IMR-90 (cell line): ENCODE measurements around the gene HDHD3. TPM values are rescaled to one million over a fixed set of nuclear protein-coding genes. Genes with fewer than 3 reads are reported as not detected.

ENCODE experiments used
- ATAC-seq: fragments of 200-7000 bp; cut with Tn5 transposase; 2 replicates; pipeline ENCODE4 v1.9.1; 2020; ENCODE audit warnings: low read depth, mild to moderate bottlenecking, moderate library complexity
- BruUV-seq: library from RNA; stranded (reverse); fragments of 400-500 nt; replicated peaks from 2 replicates; lab custom pipeline; 2021; lab: Mats Ljungman, UMichigan
- CTCF ChIA-PET: fragments of 300-600 bp; formaldehyde crosslinking; extraction: SDS; loops from one replicate; lab custom pipeline; 2021; ENCODE audit warnings: antibody characterized with exemption; lab: Yijun Ruan, JAX
- POLR2A ChIA-PET: fragments of 300-600 bp; sonication (Branson Sonifier 250); formaldehyde crosslinking; loops from one replicate; lab custom pipeline; 2022; ENCODE audit warnings: antibody characterized with exemption; ENCODE audit not compliant: unreplicated experiment; lab: Charles Lee
- DNase-seq: peaks from one replicate; pipeline ENCODE4 v3.0.0; 2013
- H2AFZ ChIP-seq: replicated peaks from 2 replicates; pipeline ENCODE3; 2013; ENCODE audit warnings: low read length, mild to moderate bottlenecking; ENCODE audit not compliant: poor library complexity
- H2AK5ac ChIP-seq: 2 replicates; pipeline ENCODE4 v1.6.1; 2013; ENCODE audit warnings: low read depth, low read length, inconsistent platforms
- H2AK9ac ChIP-seq: replicated peaks from 2 replicates; pipeline ENCODE3; 2013; ENCODE audit warnings: mild to moderate bottlenecking, low read depth, low read length, moderate library complexity; ENCODE audit not compliant: poor library complexity
- H2BK120ac ChIP-seq: 2 replicates; pipeline ENCODE4 v1.6.1; 2013; ENCODE audit warnings: low read depth, low read length, inconsistent platforms
- H2BK15ac ChIP-seq: 3 replicates; pipeline ENCODE4 v1.6.1; 2013; ENCODE audit warnings: low read depth, low read length, inconsistent platforms
- H2BK20ac ChIP-seq: 2 replicates; pipeline ENCODE4 v1.6.1; 2013; ENCODE audit warnings: low read depth, mild to moderate bottlenecking, inconsistent platforms, low read length, moderate library complexity
- H2BK5ac ChIP-seq: 2 replicates; pipeline ENCODE4 v1.6.1; 2013; ENCODE audit warnings: mild to moderate bottlenecking, low read depth, low read length, inconsistent platforms; ENCODE audit not compliant: poor library complexity, severe bottlenecking
- H3K14ac ChIP-seq: replicated peaks from 2 replicates; pipeline ENCODE4 v1.6.1; 2013; ENCODE audit warnings: low read depth, low read length, inconsistent platforms
- H3K18ac ChIP-seq: 2 replicates; pipeline ENCODE4 v1.6.1; 2013; ENCODE audit warnings: low read depth, low read length, control low read depth
- H3K23ac ChIP-seq: 2 replicates; pipeline ENCODE4 v1.6.1; 2013; ENCODE audit warnings: low read depth, low read length, inconsistent platforms
- H3K27ac ChIP-seq: 2 replicates; pipeline ENCODE4 v1.5.1; 2013; ENCODE audit warnings: mild to moderate bottlenecking, control low read depth, low read length; ENCODE audit not compliant: insufficient read depth
- H3K27me3 ChIP-seq: 2 replicates; pipeline ENCODE4 v1.6.1; 2013; ENCODE audit warnings: low read length; ENCODE audit not compliant: control insufficient read depth, insufficient read depth
- H3K36me3 ChIP-seq: 2 replicates; pipeline ENCODE4 v1.6.1; 2013; ENCODE audit warnings: low read length, mixed read lengths; ENCODE audit not compliant: control insufficient read depth, insufficient read depth
- H3K4ac ChIP-seq: 2 replicates; pipeline ENCODE4 v1.6.1; 2013; ENCODE audit warnings: low read depth, low read length, inconsistent platforms
- H3K4me1 ChIP-seq: 2 replicates; pipeline ENCODE4 v1.6.1; 2013; ENCODE audit warnings: low read length, mixed read lengths; ENCODE audit not compliant: control insufficient read depth, insufficient read depth
- H3K4me2 ChIP-seq: 2 replicates; pipeline ENCODE4 v1.6.1; 2013; ENCODE audit warnings: low read depth, mild to moderate bottlenecking, control low read depth, low read length, moderate library complexity
- H3K4me3 ChIP-seq: 2 replicates; pipeline ENCODE4 v1.5.1; 2013; ENCODE audit warnings: low read depth, mild to moderate bottlenecking, control low read depth, low read length, moderate library complexity; ENCODE audit not compliant: insufficient read depth
- H3K56ac ChIP-seq: 2 replicates; pipeline ENCODE4 v1.6.1; 2013; ENCODE audit warnings: low read length, inconsistent platforms; ENCODE audit not compliant: insufficient read depth; ENCODE audit errors: extremely low read depth
- H3K79me1 ChIP-seq, 2 experiments: 2 replicates each; pipeline ENCODE4 v1.6.1; 2013; ENCODE audit warnings: low read length in 2 of 2, inconsistent platforms in 1 of 2, low read depth in 1 of 2
- H3K9ac ChIP-seq: 2 replicates; pipeline ENCODE4 v1.6.1; 2013; ENCODE audit warnings: low read depth, low read length, control low read depth
- H3K9me1 ChIP-seq: 2 replicates; pipeline ENCODE4 v1.6.1; 2013; ENCODE audit warnings: low read length, inconsistent platforms; ENCODE audit not compliant: insufficient read depth
- H3K9me3 ChIP-seq: 2 replicates; pipeline ENCODE4 v1.6.1; 2013; ENCODE audit warnings: low read length; ENCODE audit not compliant: control insufficient read depth, insufficient read depth
- H4K20me1 ChIP-seq: 2 replicates; pipeline ENCODE4 v1.6.1; 2013; ENCODE audit warnings: low read length, inconsistent platforms; ENCODE audit not compliant: insufficient read depth
- H4K5ac ChIP-seq: 2 replicates; pipeline ENCODE4 v1.6.1; 2013; ENCODE audit warnings: mild to moderate bottlenecking, low read depth, low read length, control low read depth
- H4K8ac ChIP-seq, 2 experiments: 2 replicates each; pipeline ENCODE4 v1.6.1; 2013; ENCODE audit warnings: low read depth in 2 of 2, low read length in 2 of 2, control low read depth in 1 of 2, inconsistent platforms in 1 of 2
- H4K91ac ChIP-seq: 2 replicates; pipeline ENCODE4 v1.6.1; 2013; ENCODE audit warnings: low read depth, low read length, inconsistent platforms; ENCODE audit not compliant: insufficient read depth
- MAZ ChIP-seq: IDR thresholded peaks from 2 replicates; pipeline ENCODE4 v1.6.1; 2012; ENCODE audit warnings: low read depth, mild to moderate bottlenecking, low read length, improper control_type of control experiment, moderate library complexity, borderline replicate concordance
- WGBS, 2 experiments: methylation state at CpG; one replicate each; pipeline versions ENCODE4 v1.1.5 to v1.1.7; 2013; ENCODE audit warnings: missing lambda C conversion rate in 2 of 2; ENCODE audit not compliant: insufficient read length in 1 of 2; ENCODE audit errors: extremely low coverage in 2 of 2; 5-methylcytosine and 5-hydroxymethylcytosine counted together
- dilution Hi-C: fragments of 300-500 bp; cut with HindIII; formaldehyde crosslinking; loops from one replicate; pipeline ENCODE4 v1.14.3; 2018; ENCODE audit warnings: low sequenced_read_pairs; ENCODE audit not compliant: unreplicated experiment
- in situ Hi-C: fragments of 300-500 bp; cut with MboI; formaldehyde crosslinking; loops from 3 replicates; pipeline ENCODE4 v1.14.3; 2019; ENCODE audit warnings: low sequenced_read_pairs, inconsistent platforms, mixed read lengths
- intact Hi-C: fragments of 100-400 bp; cut with micrococcal nuclease; formaldehyde crosslinking; loops from 2 replicates; pipeline ENCODE4 v1.10.0; 2022
- polyA plus RNA-seq, 3 experiments: library from polyadenylated mRNA; depleted of rRNA; stranded (reverse); fragments of >200 nt; gene quantifications; 2 replicates each; pipeline ENCODE4 v1.2.3, GENCODE V29; 2012; ENCODE audit warnings: low replicate concordance in 1 of 3
- total RNA-seq: library from RNA; depleted of rRNA; stranded (reverse); fragments of >200 nt; gene quantifications from 2 replicates; pipeline ENCODE4 v1.2.3, GENCODE V29; 2012

Gene HDHD3
- total and polyA plus RNA-seq, 2 of the 4 experiments (the other 2 are of a cell fraction), result 7.0 to 8.6 TPM

GRCh38 chr9:113373256-113373655 lies 3.5 kb downstream of the HDHD3 start:
- Histone ChIP-seq H3K4me2 (no peak overlapping the region), H3K27me3 (peaks cover 6% of the 10 kb centered on the region; the same call in 1 of the 2 replicates), H2BK20ac (no peak overlapping the region), H3K4me3 (no peak overlapping the region), H2BK120ac (no peak overlapping the region), H4K20me1 (no peaks in the 10 kb centered on the region), H3K27ac (no peak overlapping the region), H2BK15ac (no peak overlapping the region), H3K9ac (no peak overlapping the region), H4K5ac (no peak overlapping the region), H3K4ac (no peak overlapping the region), H3K4me1 (peaks cover 2% of the 10 kb centered on the region; the same call in 1 of the 2 replicates), H2BK5ac (no peak overlapping the region), H3K56ac (no peak overlapping the region), H4K8ac (no peak overlapping the region), H2AK9ac (no peak overlapping the region), H4K91ac (no peak overlapping the region), H3K79me1 (peaks cover 0 to 8% of the 10 kb centered on the region in 2 experiments; a peak in 1 of 4 replicates), H2AK5ac (no peak overlapping the region), H3K9me1 (no peaks in the 10 kb centered on the region), H3K9me3 (no peaks in the 10 kb centered on the region), H3K14ac (no peak overlapping the region), H3K36me3 (peaks cover 12% of the 10 kb centered on the region; the same call in 1 of the 2 replicates), H2AFZ (no peak overlapping the region), H3K18ac (no peak overlapping the region), H3K23ac (no peak overlapping the region)
- DNase-seq, result no peak
- ChIA-PET POLR2A (no interaction called here), CTCF (interaction anchor here (0.9 to 1.0 kb wide), 2 partner anchors 9 to 28 kb away, joined by 3 to 4 read pairs; partner anchors contain the start of gene ALAD)
- dilution Hi-C loops (no loop called here), in situ Hi-C loops (no loop called here), intact Hi-C loops (no loop called here)
- ATAC-seq, result no peak
- no peak for TF ChIP-seq MAZ
- no TSS peak for BruUV-seq
- WGBS, 2 experiments, result 0% methylated on average over 1 of the region's 3 CpGs; no CpG with 5 or more reads in 1 of the 2 experiments
